Measurements from ENCODE around the gene OGN.

The OGN gene

GRCh38 chr9:92342825-92343488, 61.4 kb downstream of the OGN start:
- no peak for DNase-seq

DNA sequence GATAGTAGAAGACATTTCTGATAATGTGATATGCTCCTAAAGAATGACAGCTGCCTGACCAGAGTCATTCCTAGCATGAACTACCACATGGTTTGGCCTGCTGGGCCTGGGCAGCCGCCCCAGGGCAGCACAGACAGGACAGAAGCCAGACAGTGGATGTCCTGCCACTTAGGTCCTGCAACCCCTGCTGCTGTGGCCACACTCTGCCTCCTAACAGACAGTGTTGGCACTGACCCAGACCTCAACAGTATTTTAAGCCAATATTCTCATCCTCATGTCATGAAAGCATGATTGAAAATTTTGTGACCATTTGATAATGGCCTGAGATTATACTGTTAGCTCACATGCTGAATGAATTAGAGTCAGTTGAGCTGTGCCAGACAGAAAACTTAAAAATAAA, 62.8 kb downstream of the OGN start:
- DNase-seq: no peak

DNA sequence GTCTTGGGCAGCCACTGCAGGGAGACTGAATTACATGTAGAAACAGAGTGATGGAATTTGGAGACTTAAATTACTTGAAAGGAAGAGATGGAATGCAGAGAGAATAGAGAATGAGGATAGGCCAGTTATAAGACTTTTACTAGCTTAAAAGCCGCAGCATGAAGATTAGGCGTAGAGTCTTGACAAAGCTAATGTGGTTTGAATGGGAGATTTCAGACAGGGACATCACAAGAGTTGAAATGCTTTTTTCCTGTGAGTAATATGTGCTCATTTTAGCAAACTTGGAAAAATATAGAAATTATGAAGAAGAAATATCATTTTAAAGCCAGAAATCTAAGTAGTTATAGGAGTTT, 71.1 kb downstream of the OGN start:
- DNase-seq: no peak

All from activated CD4-positive, alpha-beta T cell treated with anti-CD3 and anti-CD28 coated beads, Interleukin-2, Interleukin-6, amounts not matched to agents 100 ng/mL and 50 ng/mL, durations not matched to agents 16 hours and 8 hours (primary cell).